ENCODE measurements around the gene AKT3. TPM values are rescaled to one million over a fixed set of nuclear protein-coding genes. Genes with fewer than 3 reads are reported as not detected.

Gene AKT3
- total RNA-seq, 1 experiment from 2014 or later = 18.7 TPM

DNA sequence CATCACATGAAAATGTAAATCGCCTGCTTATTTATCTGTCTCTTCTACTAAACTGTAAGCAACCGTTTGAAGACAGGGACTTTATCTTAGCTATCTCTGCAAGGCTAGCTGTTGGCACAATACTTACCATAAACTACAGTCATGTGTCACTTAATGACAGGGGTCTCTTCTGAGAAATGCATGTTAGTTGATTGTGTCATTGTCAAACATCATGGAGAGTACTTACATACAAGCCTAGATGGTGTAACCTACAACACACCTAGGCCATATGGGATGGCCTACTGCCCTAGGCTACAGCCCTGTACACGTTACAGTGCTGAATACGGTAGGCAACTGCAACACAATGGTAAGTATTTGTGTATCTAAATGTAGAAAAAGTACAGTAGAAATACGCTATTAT, 326.3 kb downstream of the AKT3 start:
- intact Hi-C loops (cut with micrococcal nuclease) = no loop called here
- ChIA-PET CTCF (no interaction called here), POLR2A (ENCODE audit: unreplicated experiment) (no interaction called here)
- no TSS peak for BruUV-seq (replicated peaks)
- H4K20me1 ChIP-seq (ENCODE audit: low read length) = no peaks in the 10 kb centered on the region
- no peak overlapping the region for H3K4me2 ChIP-seq (ENCODE audit: low read length)
- TF ChIP-seq EZH2phosphoT487 (IDR thresholded peaks at IDR 0.05; ENCODE audit: borderline replicate concordance, low read length) = no peak
- TF ChIP-seq, protein P1, sequence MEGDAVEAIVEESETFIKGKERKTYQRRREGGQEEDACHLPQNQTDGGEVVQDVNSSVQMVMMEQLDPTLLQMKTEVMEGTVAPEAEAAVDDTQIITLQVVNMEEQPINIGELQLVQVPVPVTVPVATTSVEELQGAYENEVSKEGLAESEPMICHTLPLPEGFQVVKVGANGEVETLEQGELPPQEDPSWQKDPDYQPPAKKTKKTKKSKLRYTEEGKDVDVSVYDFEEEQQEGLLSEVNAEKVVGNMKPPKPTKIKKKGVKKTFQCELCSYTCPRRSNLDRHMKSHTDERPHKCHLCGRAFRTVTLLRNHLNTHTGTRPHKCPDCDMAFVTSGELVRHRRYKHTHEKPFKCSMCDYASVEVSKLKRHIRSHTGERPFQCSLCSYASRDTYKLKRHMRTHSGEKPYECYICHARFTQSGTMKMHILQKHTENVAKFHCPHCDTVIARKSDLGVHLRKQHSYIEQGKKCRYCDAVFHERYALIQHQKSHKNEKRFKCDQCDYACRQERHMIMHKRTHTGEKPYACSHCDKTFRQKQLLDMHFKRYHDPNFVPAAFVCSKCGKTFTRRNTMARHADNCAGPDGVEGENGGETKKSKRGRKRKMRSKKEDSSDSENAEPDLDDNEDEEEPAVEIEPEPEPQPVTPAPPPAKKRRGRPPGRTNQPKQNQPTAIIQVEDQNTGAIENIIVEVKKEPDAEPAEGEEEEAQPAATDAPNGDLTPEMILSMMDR (conservative IDR thresholded peaks at IDR 0.05; ENCODE audit: low read depth, low read length) = no peak
- no peak for TF ChIP-seq EZH2 (IDR thresholded peaks at IDR 0.05; ENCODE audit: low read length, unreplicated experiment)
- no peaks in the 10 kb centered on the region for H3K79me2 ChIP-seq (ENCODE audit: low read length)
- H3K27ac ChIP-seq (ENCODE audit: low read length) = no peak overlapping the region
- no peak for ATAC-seq
- no peak for DNase-seq
- no peak overlapping the region for H2AFZ ChIP-seq (ENCODE audit: low read length)
- no peaks in the 10 kb centered on the region for H3K27me3 ChIP-seq (ENCODE audit: low read length)
- no peak overlapping the region for H3K9ac ChIP-seq (ENCODE audit: low read length)
- H3F3A ChIP-seq (ENCODE audit: low read length, unreplicated experiment) = no peaks in the 10 kb centered on the region
- H3K36me3 ChIP-seq (ENCODE audit: low read depth, low read length) = no peaks in the 10 kb centered on the region
- no peak overlapping the region for H3K4me3 ChIP-seq (ENCODE audit: low read length)
- peaks cover 11% of the 10 kb centered on the region for H3K4me1 ChIP-seq (ENCODE audit: insufficient read depth, low read length)
- no peaks in the 10 kb centered on the region for H3K9me2 ChIP-seq (replicated peaks; ENCODE audit: low read length)
- H3K9me3 ChIP-seq (ENCODE audit: low read length) = no peaks in the 10 kb centered on the region

DNA sequence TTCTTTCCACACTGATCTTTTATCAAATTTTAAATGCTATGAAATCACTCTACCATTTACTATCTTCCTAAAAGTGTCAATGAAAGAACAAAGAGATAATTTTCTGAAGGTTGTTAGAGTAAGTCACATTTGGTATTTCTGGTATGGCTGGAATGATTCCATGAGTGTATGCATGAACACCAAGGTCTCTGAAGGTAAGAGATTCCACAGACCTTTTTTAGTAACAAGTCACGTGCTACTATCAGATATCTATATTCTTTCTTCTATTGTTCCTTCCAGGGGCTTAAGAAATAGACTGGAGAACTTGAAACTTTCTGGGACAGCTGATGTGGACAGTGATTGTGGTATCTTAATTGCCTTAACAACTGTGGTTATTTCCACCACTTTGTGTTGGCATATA, 329.2 kb downstream of the AKT3 start:
- intact Hi-C loops (cut with micrococcal nuclease) = no loop called here
- H3K27me3 ChIP-seq (ENCODE audit: low read length) = no peaks in the 10 kb centered on the region
- no peak overlapping the region for H2AFZ ChIP-seq (ENCODE audit: low read length)
- no peak overlapping the region for H3K27ac ChIP-seq (ENCODE audit: low read length)
- no peaks in the 10 kb centered on the region for H3F3A ChIP-seq (ENCODE audit: low read length, unreplicated experiment)
- H3K9me3 ChIP-seq (ENCODE audit: low read length) = no peaks in the 10 kb centered on the region
- H3K4me2 ChIP-seq (ENCODE audit: low read length) = no peak overlapping the region
- H3K9ac ChIP-seq (ENCODE audit: low read length) = no peak overlapping the region
- no peaks in the 10 kb centered on the region for H3K79me2 ChIP-seq (ENCODE audit: low read length)
- POLR2A ChIA-PET (ENCODE audit: unreplicated experiment) = no interaction called here
- H3K36me3 ChIP-seq (ENCODE audit: low read depth, low read length) = no peaks in the 10 kb centered on the region
- H3K9me2 ChIP-seq (replicated peaks; ENCODE audit: low read length) = no peaks in the 10 kb centered on the region
- DNase-seq = no peak
- no peak for ATAC-seq
- peaks cover 11% of the 10 kb centered on the region for H3K4me1 ChIP-seq (ENCODE audit: insufficient read depth, low read length)
- no peak for TF ChIP-seq EZH2 (IDR thresholded peaks at IDR 0.05; ENCODE audit: low read length, unreplicated experiment)
- TF ChIP-seq EZH2phosphoT487 (IDR thresholded peaks at IDR 0.05; ENCODE audit: borderline replicate concordance, low read length) = no peak
- TF ChIP-seq, protein P1 (conservative IDR thresholded peaks at IDR 0.05; ENCODE audit: low read depth, low read length) = no peak
- no TSS peak for BruUV-seq (replicated peaks)
- CTCF ChIA-PET = no interaction called here
- no peak overlapping the region for H3K4me3 ChIP-seq (ENCODE audit: low read length)
- H4K20me1 ChIP-seq (ENCODE audit: low read length) = no peaks in the 10 kb centered on the region

DNA sequence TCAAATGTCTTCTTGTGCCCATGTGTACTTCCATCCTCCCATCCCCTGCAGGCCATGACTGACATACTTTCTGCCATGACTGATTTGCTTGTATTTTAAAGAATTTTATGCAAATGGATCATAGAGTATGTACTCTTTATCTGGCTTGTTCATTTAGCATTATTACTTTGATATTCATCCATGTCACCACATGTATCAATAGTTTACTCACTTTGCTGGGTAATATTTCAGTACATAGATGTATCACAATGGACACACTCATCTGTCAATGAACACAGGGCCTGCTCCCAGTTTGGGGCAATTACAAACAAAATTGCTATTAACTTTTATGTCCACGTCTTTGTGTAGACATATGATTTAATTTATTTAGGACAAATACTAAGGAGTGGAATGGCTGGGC, 335.1 kb downstream of the AKT3 start:
- DNase-seq = no peak
- Histone ChIP-seq H3K4me3 (ENCODE audit: low read length) (no peak overlapping the region), H3K9me2 (replicated peaks; ENCODE audit: low read length) (no peaks in the 10 kb centered on the region), H3K9me3 (ENCODE audit: low read length) (no peaks in the 10 kb centered on the region), H2AFZ (ENCODE audit: low read length) (no peak overlapping the region), H3K79me2 (ENCODE audit: low read length) (no peaks in the 10 kb centered on the region), H3K4me1 (ENCODE audit: insufficient read depth, low read length) (peaks cover 10% of the 10 kb centered on the region), H4K20me1 (ENCODE audit: low read length) (no peaks in the 10 kb centered on the region), H3F3A (ENCODE audit: low read length, unreplicated experiment) (no peaks in the 10 kb centered on the region), H3K4me2 (ENCODE audit: low read length) (no peak overlapping the region), H3K27me3 (ENCODE audit: low read length) (no peaks in the 10 kb centered on the region), H3K9ac (ENCODE audit: low read length) (no peak overlapping the region), H3K36me3 (ENCODE audit: low read depth, low read length) (no peaks in the 10 kb centered on the region), H3K27ac (ENCODE audit: low read length) (no peak overlapping the region)
- TF ChIP-seq, protein P1 (conservative IDR thresholded peaks at IDR 0.05; ENCODE audit: low read depth, low read length) = no peak
- TF ChIP-seq EZH2 (IDR thresholded peaks at IDR 0.05; ENCODE audit: low read length, unreplicated experiment) = no peak
- TF ChIP-seq EZH2phosphoT487 (IDR thresholded peaks at IDR 0.05; ENCODE audit: borderline replicate concordance, low read length) = no peak
- ChIA-PET CTCF (no interaction called here), POLR2A (ENCODE audit: unreplicated experiment) (no interaction called here)
- intact Hi-C loops (cut with micrococcal nuclease) = no loop called here
- no peak for ATAC-seq
- no TSS peak for BruUV-seq (replicated peaks)
